Measurements from ENCODE around the gene AAGAB. TPM values are rescaled to one million over a fixed set of nuclear protein-coding genes. Genes with fewer than 3 reads are reported as not detected.

Gene AAGAB
- total RNA-seq, 4 donors from 2014 or later, result 29.4 to 39.2 (median 30.9) TPM

DNA sequence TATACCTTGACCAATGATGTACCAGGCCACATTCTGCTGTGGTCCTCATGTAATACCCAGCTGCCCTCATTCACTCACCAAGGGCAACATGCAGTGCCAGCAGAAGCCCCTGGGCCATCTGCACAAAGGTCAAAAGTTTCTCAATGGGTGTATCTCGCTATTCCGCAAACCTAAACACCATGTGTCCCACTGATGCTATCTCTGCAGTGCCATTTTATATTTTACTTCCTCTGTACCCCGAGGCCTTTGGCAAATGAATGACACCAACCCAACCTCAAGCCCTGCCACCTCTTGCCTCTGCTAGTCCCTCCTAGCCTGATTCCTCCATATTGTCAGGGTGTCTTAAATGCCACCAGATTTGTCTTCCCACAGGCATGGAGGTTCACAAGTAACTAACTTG, 59.2 kb downstream of the AAGAB start:
- DNase-seq, result no peak
- in situ Hi-C loops (cut with MboI; ENCODE audit: low sequenced_read_pairs in 4 of 4) (loop anchor here in 1 of 4 donors (10.0 kb wide), 1 partner anchor 121 kb away; no protein-coding TSS in a partner anchor), intact Hi-C loops (cut with DNase I; ENCODE audit: low total_unique reads) (no loop called here)
- peak overlapping the region; percentile 91 to 99 (median 96) for H3K27ac ChIP-seq
- H3K4me3 ChIP-seq, result no peak overlapping the region
- ATAC-seq, result no peak
- peaks cover 79 to 85% of the 10 kb centered on the region in 2 donors for H3K4me1 ChIP-seq
- no peak for TF ChIP-seq POLR2A (IDR thresholded peaks at IDR 0.05)
- TF ChIP-seq CTCF (IDR thresholded peaks at IDR 0.05 in 4 of 5, conservative IDR thresholded peaks at IDR 0.05 in 1 of 5), result no peak
- no peaks in the 10 kb centered on the region for H3K27me3 ChIP-seq
- H3K36me3 ChIP-seq, result no peaks in the 10 kb centered on the region
- H3K9me3 ChIP-seq, result no peaks in the 10 kb centered on the region

DNA sequence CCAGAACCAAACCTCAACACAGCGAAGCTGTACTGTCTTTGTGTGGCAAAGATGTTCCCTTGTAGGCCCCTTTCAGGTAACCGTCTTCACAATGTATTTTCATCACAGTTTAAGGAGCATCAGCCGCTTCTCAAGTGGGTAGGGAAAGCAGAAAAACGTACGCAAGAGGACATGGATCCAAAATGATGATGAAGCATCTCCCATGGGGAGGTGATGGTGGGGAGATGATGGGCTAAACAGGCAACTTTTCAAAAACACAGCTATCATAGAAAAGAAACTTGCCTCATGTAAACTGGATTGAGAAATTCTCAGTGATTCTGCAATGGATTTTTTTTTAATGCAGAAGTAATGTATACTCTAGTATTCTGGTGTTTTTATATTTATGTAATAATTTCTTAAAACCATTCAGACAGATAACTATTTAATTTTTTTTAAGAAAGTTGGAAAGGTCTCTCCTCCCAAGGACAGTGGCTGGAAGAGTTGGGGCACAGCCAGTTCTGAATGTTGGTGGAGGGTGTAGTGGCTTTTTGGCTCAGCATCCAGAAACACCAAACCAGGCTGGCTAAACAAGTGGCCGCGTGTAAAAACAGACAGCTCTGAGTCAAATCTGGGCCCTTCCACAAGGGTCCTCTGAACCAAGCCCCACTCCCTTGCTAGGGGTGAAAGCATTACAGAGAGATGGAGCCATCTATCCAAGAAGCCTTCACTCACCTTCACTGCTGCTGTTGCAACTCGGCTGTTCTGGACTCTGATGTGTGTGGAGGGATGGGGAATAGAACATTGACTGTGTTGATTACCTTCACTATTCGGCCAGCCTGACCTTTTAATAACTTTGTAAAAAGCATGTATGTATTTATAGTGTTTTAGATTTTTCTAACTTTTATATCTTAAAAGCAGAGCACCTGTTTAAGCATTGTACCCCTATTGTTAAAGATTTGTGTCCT, 60.0 kb downstream of the AAGAB start:
- in situ Hi-C loops (cut with MboI; ENCODE audit: low sequenced_read_pairs in 4 of 4) (loop anchor here in 1 of 4 donors (10.0 kb wide), 1 partner anchor 120 kb away; no protein-coding TSS in a partner anchor), intact Hi-C loops (cut with DNase I; ENCODE audit: low total_unique reads) (no loop called here)
- H3K36me3 ChIP-seq, result no peaks in the 10 kb centered on the region
- H3K9me3 ChIP-seq, result no peaks in the 10 kb centered on the region
- H3K4me1 ChIP-seq, result peaks cover 79 to 85% of the 10 kb centered on the region in 2 donors
- no peaks in the 10 kb centered on the region for H3K27me3 ChIP-seq
- no peak overlapping the region for H3K4me3 ChIP-seq
- DNase-seq (peak in 1 of 2 donors; percentile 59), ATAC-seq (no peak)
- TF ChIP-seq POLR2A (IDR thresholded peaks at IDR 0.05), result no peak
- no peak for TF ChIP-seq CTCF (IDR thresholded peaks at IDR 0.05 in 4 of 5, conservative IDR thresholded peaks at IDR 0.05 in 1 of 5)
- H3K27ac ChIP-seq, result peak overlapping the region; percentile 91 to 99 (median 96)

GRCh38 chr15:67193223-67193990, 61.1 kb downstream of the AAGAB start:
- ATAC-seq (peak; percentile 61 to 68), DNase-seq (peak; percentile 90 to 95)

More at GRCh38 chr15:67193223-67193990, 61.1 kb downstream of the AAGAB start:
- in situ Hi-C loops (cut with MboI; ENCODE audit: low sequenced_read_pairs in 4 of 4), result loop anchor here in 1 of 4 donors (10.0 kb wide), 1 partner anchor 119 kb away; no protein-coding TSS in a partner anchor
- H3K9me3 ChIP-seq, result no peaks in the 10 kb centered on the region
- H3K27ac ChIP-seq, result peak overlapping the region; percentile 91 to 99 (median 96)
- TF ChIP-seq POLR2A (IDR thresholded peaks at IDR 0.05) (peak; percentile 63 to 86), CTCF (IDR thresholded peaks at IDR 0.05 in 4 of 5, conservative IDR thresholded peaks at IDR 0.05 in 1 of 5) (no peak)
- intact Hi-C loops (cut with DNase I; ENCODE audit: low total_unique reads), result no loop called here
- H3K27me3 ChIP-seq, result no peaks in the 10 kb centered on the region
- H3K36me3 ChIP-seq, result no peaks in the 10 kb centered on the region
- H3K4me1 ChIP-seq, result peaks cover 78 to 85% of the 10 kb centered on the region in 2 donors
- H3K4me3 ChIP-seq, result no peak overlapping the region
